ENCODE measurements around the gene SHC1.
A peak's percentile ranks its signal among the peaks of the same experiment; 100 is the strongest.

Gene SHC1

DNA sequence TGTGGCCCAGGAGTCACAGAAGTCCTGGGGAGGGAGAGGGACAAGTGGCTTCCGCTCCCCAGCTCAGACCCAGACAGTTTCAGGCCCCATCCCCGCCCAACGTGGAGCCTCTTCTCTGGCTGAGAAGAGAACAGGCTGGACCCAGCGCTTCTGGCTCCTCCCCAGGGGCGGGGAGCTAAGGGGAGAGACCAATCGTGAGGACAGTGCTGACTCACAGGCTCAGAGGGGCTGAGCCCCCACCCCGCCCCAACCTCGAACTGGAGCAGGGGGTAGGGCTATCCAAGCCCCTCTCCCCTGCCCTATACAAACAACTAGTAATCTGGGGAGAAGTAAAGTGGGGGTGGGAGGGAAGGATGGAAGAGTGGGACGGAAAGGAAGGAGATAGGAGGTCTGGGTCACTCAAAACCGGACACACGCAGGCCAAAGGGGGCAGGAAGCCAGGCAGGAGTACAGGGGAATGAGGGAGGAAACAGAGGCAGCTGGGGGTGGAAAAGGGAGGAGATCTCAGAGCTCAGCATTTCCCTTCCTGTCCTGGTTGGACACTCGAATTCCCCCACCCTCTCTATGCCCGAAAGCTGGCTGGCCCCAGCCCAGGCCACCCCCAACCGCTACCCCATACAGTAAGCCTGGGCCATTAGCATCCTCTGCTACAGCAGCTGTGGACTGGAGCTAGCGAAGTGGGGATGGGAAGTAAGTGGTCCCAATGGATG is at the start of gene SHC1:
Gene SHC1, minus strand, starts transcription at position 117 of the 710 bp plus-strand sequence. CDS start 221 bp downstream, outside the sequence.
- no peak for DNase-seq

DNA sequence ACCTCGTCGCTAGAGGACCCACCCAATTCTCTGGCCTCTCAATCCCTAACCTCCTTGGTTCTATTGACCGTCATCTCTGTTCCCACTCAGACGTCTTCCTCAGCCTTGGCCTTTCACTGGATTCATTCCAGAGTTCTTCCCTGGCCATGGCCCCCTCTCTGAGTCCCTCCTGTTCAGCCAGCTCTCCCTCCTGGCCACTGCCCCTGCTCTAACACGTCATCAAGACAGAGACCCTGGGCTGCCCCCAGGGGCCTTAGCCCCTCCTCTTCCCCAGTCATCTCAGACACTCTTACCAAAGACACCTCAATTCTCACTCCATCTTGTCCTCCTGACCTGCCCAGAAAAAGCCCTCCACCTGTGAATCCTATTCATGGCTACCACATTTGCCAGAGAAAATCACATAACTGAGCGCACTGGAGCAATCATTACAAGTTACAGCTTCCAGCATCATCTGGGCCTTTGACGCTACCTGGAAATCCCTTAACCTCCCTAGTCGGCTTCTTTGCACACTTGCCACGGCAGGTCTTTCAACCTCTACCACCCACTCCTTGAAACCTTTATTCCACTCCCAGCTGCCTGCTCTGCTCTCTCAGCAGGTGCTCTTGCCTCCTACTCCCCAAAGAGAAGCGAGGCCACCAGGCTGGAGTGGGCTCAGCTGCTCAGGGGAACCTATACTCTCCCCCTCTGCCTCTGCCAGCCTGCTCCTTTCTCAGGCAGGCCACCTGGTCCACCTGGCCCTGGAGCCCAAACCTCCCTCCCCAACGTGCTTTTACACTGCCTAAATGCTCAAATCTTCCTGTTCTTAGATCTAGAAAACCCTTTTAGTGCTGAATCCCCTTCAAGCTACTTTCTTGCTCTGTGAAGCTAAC is 49.1 kb upstream of the SHC1 start:
- no peak for DNase-seq

- DNase-seq = no peak
Measured at GRCh38 chr1:155018617-155019348, 48.2 kb upstream of the SHC1 start.

DNA sequence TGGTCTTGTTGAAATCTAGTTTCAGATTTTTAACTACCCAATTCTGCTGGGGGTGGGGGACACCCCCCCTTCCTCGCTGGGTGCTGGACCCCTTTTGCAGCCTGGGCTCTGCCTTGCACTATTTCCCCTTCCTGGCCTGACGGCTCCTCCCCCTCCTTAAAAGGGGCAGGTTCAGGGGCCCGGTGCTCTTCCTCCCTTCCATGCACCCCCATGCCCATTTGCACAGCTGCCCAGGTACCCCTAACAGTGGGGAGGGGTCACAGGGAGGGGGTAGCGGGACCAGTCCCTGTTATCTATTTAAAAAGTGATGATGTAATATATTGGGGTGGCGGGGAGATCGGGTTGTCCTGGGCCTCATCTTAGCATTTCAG is 47.4 kb upstream of the SHC1 start:
- DNase-seq = no peak

DNA sequence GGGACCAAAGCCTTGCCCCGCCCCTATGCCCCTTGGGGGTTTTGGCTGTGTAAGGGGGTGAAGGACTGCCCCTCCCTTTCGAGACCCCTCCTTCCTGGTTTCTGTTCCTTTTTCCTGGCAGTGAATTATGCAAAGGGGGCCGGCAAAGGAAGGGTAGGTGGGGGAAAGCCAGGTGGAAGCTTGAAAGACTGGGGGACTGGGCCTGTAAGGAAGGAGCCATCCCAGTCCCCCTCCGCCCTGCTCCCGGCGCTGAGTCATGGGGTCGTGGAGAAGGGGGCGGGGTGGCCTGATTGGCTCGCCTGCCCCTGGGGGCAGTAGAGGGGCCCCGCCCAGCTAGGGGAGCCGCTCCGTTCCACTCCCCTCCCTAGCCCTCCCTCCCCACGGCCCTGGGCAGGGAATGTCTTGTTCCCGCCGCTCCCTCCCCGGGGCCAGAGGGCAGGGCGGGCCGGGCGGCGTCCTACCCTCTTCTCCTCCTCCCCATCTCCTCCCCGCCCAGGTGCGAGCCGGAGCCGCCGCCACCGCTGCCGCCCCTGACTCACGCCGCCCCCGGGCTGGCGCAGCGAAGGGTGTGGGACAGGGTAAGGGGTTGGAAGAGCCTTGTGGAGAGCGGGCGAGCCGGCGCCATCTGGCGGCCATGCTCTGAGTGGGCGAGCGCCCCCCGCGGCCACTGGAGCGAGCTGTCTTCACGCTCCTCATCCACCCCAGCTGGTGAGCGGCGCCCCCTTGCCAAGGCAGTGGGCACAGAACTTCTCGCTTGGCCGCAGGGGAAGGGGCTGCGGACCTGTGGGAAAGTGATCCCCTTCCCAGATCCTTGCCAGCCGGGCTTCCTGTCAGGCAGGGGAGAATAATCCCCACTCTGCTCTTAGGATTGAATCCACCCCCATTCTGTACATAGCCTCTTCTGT is 46.7 kb upstream of the SHC1 start:
- DNase-seq = peak; percentile 69 to 70

DNA sequence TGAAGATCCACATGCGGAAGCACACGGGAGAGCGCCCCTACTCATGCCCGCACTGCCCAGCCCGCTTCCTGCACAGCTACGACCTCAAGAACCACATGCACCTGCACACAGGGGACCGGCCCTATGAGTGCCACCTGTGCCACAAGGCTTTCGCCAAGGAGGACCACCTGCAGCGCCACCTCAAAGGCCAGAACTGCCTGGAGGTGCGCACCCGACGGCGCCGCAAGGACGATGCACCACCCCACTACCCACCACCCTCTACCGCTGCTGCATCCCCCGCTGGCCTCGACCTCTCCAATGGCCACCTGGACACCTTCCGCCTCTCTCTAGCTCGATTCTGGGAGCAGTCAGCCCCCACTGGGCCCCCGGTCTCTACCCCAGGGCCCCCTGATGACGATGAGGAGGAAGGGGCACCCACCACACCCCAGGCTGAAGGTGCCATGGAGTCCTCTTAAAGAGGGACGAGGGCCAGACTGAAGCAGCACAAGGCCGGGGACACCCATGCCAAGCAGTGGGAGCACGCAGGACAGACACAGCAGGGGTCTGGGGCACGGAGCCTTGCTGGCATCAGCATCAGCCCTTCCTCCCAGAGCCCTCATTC is 45.8 kb upstream of the SHC1 start:
- DNase-seq = no peak

- no peak for DNase-seq
Measured at GRCh38 chr1:155015527-155016230, 45.1 kb upstream of the SHC1 start.

DNA sequence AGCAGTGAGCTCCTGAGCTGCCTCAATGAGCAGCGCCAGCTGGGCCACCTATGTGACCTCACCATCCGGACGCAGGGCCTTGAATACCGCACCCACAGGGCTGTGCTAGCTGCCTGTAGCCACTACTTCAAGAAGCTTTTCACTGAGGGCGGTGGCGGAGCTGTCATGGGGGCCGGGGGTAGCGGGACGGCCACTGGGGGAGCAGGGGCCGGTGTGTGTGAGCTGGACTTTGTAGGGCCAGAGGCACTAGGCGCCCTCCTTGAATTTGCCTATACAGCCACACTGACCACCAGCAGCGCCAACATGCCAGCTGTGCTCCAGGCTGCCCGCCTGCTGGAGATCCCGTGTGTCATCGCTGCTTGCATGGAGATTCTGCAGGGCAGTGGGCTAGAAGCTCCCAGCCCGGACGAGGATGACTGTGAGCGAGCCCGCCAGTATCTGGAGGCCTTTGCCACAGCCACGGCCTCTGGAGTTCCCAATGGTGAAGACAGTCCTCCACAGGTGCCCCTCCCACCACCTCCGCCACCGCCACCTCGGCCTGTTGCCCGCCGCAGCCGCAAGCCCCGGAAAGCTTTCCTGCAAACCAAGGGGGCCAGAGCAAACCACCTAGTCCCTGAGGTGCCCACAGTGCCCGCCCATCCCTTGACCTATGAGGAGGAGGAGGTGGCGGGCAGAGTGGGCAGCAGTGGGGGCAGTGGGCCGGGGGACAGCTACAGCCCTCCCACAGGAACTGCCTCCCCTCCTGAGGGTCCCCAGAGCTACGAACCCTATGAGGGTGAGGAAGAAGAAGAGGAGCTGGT is 44.4 kb upstream of the SHC1 start:
- no peak for DNase-seq

GRCh38 chr1:155013632-155014031 is 43.1 kb upstream of the SHC1 start:
- no peak for DNase-seq

DNA sequence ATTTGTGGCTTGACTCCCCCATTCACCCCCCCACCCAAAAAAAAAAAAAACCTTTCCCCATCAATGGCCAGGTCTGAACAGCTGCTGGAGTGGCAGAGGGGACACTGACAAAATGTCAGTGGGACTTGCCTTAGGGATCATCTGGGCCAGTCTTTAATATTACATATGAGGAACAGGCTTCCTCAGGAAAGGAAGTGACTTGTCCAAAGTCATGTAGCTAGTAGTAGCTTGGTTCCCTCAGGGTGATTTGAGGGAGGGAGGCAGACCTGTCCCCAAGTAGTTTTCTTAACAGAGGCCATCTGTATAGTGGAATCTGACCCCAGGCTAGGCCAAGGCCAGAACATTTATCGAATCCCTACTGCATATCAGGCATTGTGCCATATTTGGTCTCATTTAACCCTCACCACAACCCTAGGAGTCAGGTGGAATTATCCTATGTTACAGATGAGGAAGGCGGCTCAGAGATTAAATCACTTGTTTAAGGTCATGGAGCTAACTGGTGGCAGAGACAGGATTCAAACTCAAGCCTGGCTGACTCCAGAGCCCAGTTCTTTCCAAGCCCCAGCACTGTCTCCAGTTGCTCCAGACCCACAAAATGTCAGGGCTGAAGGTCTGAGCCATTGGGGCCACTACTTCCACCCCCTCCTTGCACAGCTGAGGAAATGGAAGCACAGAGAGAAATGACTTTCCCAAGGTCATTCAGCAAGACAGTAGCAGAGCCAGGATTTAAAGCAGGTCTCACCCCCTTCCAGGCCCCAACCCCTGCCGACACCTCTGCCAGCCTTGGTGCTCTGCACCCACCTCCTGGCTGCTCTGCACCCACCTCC is 42.4 kb upstream of the SHC1 start:
- peak in 1 of 2 experiments; percentile 31 for DNase-seq

DNA sequence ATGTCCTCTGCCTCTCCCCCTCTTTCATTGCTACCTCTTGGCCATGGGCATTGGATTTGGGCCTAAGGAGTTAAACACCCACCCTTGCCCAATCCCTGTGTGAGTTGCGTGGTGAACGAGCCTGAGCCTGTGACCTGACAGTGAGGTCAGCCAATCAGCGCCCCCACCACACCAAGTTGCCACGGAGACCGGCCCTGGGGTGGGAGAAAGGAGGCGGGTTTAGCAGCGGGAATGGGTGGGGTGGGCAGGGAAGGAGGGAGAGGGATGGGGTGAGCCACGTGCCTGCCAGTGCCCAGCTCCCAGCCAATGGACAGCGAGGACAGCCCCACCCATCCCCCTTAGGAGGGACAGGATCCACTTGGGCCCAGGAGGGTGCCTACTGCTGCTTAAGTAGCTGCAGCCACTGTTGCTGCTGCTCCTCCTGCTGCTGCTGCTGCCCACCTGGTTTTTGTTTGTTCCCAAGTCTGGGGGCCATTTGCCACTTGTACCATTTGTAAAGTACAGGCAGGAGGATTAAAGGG is 41.5 kb upstream of the SHC1 start:
- no peak for DNase-seq

DNA sequence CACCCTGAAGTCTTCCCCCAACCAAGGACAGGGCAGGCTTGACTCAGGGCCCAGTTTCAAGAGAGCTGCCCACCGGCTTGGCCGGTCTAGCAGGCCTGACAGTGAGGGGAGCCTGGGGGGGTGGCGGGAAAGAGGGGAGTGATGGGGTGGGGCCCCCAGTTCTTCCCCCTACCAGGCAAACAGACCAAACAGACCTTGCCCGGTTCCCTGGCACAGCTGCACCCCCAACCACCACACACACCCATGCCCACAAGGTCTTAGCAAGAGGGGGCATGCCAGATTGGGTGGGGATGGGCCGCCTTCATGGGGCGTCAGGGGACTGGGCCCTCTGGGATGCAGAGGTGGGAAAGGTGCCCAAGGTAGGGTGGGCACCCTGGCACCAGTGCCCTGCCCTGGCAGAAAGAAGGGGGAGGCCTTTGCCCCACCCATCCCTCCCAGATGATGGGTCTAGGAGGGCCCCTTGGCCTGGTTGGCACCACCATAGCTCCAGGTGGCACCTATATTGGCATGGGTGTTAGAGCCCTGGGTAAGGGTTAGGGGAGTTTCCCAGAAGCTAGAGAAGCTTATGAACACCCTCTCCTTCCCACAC is 41.0 kb upstream of the SHC1 start:
- no peak for DNase-seq

GRCh38 chr1:155011004-155011416 is 40.5 kb upstream of the SHC1 start:
- DNase-seq = no peak

DNA sequence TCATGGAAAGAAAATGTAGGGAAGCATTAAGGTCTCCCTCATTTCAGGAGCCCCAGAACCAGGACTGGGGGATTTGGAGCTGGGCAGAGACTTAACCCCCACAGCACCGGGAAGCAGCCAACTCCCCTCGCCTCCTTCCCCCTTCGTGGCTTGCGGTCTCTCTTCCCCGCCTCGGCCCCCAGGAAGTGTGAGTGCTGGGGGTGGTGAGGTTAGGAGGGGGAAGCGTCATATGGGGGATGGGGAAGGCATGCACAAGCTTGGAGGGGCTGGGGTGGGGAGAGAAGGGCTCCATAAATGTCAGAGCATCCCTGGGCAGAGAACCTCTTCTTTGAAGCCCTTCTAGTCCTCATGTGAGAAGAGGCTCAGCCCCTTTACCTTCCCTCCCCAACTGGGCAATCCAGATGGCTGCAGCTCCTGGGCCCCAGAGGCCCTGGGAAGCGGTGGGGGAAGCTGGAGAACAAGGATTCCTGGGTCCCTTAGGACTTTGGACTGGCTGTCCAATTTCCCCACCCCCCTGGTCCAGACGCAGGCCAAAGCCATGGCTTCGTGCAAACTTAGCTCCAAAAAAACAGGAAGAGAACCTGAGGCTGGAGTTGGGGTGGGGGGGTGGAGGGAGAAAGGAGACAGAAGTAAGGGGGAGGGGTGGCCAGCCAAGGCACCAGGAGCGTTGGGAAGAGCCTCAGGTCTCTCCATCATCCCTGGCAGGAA is 39.8 kb upstream of the SHC1 start:
- peak in 1 of 2 experiments; percentile 8 for DNase-seq

- no peak for DNase-seq
Measured at GRCh38 chr1:155009742-155010141, 39.2 kb upstream of the SHC1 start.

- DNase-seq = no peak
Measured at GRCh38 chr1:155009221-155009711, 38.7 kb upstream of the SHC1 start.

DNA sequence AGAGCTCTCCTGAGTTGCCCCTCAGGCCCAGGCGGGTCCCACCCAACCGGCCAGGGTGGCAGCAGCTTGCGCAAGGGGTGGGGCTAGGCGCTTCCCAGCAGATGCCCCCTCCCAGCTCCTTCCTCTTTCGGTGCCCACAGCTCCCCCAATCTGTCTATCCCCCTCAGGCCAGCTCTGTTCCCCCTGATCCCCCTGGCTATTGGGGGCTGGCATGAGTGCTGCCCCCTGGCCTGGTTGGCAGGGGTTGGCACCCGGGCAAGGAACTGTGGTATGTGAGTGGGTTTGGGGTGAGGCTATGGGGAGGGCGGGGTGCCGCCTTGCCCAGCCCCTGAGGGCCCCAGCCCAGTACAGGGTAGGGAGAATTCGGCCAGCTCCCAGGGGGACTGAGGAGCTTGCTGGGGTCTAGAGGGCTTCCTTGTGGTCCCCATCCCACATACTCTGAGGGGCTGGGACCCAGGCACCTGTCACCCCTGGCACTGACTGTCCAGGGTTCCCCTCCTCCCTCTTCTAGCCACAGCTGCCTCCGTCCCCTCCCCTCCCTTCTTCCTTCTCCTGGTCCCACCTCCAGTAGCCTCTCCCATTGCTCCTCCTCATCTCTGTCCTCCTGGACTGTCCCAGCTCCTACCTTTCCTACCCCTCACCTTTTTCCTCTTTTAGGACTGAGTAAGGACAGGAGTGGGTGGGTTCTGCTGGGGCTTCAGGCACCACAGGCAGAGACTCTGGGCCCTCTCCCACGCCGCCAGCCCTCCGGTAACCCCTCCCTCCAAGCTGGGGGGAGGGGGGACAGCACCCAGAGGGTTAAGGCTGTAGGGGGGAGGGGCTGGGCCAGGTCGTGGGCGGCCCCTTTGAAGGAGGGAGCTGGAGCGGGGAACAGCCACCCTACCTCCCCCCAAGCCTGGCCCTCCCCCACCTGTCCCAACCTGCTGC is 37.7 kb upstream of the SHC1 start:
- DNase-seq = peak; percentile 53 to 59
